ENCODE results near the gene EVL.

The EVL gene

DNA sequence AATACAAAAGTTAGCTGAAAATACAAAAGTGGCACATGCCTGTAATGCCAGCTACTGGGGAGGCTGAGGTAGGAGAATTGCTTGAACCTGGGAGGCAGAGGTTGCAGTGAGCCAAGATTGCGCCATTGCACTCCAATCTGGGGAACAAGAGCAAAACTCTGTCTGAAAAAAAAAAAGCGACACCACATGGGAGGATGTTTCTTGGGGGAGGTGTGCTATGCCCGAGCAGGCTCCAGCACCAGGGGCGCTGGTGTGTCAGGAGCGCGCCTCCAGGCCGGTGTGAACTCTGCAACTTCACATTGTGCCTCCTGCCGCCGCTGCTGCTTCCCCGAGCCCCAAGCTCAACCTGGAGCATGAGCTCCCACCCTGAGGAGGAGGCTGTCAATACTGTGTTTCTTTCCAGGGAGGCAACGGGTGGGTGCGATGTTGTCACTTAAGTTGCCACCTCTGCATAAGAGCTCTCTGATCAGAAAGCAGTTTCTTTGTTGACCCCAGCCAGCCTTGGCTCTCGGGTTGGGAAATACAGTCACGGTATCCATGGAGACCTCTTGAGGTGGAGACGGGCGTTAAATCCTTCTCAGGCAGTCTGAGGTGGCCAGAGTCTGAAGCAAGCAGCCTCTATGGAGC, 75.3 kb downstream of the EVL start:
- no peak overlapping the region for H2AFZ ChIP-seq (ENCODE audit: low read length, unreplicated experiment)
- H3K27me3 ChIP-seq (ENCODE audit: insufficient read depth, low read length) = no peaks in the 10 kb centered on the region
- no peaks in the 10 kb centered on the region for H3K4me1 ChIP-seq (ENCODE audit: control insufficient read depth, insufficient read depth, low read length, unreplicated experiment)
- H3K79me2 ChIP-seq (ENCODE audit: control insufficient read depth, insufficient read depth, low read length, unreplicated experiment) = no peaks in the 10 kb centered on the region
- no peaks in the 10 kb centered on the region for H3K36me3 ChIP-seq (ENCODE audit: insufficient read depth, low read length)
- H3K27ac ChIP-seq (ENCODE audit: low read depth, low read length) = no peak overlapping the region
- no peak overlapping the region for H3K4me3 ChIP-seq (ENCODE audit: low read depth, low read length)

DNA sequence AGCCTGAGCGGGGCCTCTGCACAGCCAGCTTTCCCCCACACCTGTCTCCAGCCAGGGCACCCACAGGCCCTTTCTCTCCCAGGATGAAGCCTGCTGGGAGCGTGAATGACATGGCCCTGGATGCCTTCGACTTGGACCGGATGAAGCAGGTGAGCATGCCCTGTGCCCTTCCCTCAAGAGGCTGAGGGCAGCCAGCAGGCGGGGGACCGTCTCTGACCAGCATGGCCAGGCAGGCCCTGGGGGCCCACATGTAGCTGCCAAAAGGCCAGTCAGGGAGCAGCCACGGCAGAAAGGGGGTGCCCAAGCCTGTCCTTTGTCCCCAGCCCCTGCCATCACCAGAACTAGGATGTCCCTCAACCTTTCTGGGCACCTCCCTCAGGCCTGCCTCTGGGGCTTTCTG, 75.9 kb downstream of the EVL start:
- Histone ChIP-seq H3K79me2 (ENCODE audit: control insufficient read depth, insufficient read depth, low read length, unreplicated experiment) (no peaks in the 10 kb centered on the region), H3K27me3 (ENCODE audit: insufficient read depth, low read length) (no peaks in the 10 kb centered on the region), H3K4me1 (ENCODE audit: control insufficient read depth, insufficient read depth, low read length, unreplicated experiment) (no peaks in the 10 kb centered on the region), H2AFZ (ENCODE audit: low read length, unreplicated experiment) (no peak overlapping the region), H3K4me3 (ENCODE audit: low read depth, low read length) (no peak overlapping the region), H3K36me3 (ENCODE audit: insufficient read depth, low read length) (no peaks in the 10 kb centered on the region), H3K27ac (ENCODE audit: low read depth, low read length) (no peak overlapping the region)

DNA sequence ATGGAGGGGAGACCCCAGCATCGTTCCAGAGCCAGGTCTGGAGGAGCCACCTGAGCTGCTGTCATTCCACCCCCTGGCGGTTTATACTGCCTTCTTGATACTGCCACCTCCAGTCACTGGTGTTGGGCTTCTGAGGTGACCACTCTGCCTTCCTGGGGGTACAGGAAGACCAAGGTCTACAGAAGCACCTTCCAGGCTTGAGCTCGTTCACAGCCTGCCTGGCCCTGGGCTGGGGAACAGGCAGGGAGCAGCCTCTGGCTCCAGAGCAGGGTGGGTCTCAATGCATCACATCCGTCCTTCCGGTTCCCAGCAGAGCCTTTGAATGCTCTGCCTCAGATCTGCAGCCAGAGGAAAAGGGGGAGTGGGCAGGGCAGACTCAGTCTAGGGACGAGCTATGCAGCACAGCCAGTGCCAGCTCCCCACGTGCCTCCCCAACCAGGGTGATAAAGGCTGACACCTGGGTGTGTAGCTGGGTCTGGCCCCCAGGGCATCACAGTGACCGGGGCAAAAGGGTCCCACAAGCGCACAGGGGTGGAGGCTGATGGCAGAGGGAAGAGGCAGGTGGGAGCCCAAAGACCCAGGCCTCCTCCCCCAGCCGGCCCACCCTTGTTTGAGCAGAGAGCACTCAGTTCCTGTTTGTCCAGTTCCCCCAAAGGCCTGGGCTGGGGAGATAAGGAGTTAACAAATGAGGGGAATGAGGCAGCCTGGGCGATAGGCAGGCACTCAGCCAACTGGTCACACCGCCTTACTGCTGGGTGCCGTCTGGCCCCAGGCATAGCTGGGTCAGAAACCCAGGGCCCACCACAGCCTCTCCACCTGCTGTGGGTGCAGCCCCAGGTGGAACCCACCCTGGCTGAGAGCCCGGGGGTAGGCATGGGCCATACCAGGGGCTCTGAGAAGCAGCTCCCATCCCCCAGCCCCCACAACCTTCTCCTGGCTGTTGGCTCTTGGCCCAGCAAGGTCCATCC, 77.1 kb downstream of the EVL start:
- Histone ChIP-seq H3K27ac (ENCODE audit: low read depth, low read length) (no peak overlapping the region), H3K79me2 (ENCODE audit: control insufficient read depth, insufficient read depth, low read length, unreplicated experiment) (no peaks in the 10 kb centered on the region), H3K27me3 (ENCODE audit: insufficient read depth, low read length) (no peaks in the 10 kb centered on the region), H3K36me3 (ENCODE audit: insufficient read depth, low read length) (no peaks in the 10 kb centered on the region), H2AFZ (ENCODE audit: low read length, unreplicated experiment) (no peak overlapping the region), H3K4me3 (ENCODE audit: low read depth, low read length) (no peak overlapping the region), H3K4me1 (ENCODE audit: control insufficient read depth, insufficient read depth, low read length, unreplicated experiment) (no peaks in the 10 kb centered on the region)

DNA sequence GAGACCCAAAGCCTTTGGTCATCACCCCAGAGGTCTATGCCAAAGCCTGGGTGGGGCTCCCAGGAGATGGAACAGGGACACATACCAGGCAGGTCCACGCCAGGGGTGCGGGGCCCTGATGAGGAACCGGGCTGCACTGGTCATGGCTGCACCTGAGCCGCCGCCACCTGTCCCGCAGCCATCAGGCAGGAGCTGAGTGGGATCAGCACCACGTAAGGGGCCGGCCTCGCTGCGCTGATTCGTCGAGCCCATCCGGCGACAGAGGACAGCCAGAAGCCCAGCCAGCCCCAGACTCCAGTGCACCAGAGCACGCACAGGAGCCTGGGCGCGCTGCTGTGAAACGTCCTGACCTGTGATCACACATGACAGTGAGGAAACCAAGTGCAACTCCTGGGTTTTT, 78.3 kb downstream of the EVL start:
- H3K4me3 ChIP-seq (ENCODE audit: low read depth, low read length) = no peak overlapping the region
- H3K36me3 ChIP-seq (ENCODE audit: insufficient read depth, low read length) = no peaks in the 10 kb centered on the region
- H3K79me2 ChIP-seq (ENCODE audit: control insufficient read depth, insufficient read depth, low read length, unreplicated experiment) = no peaks in the 10 kb centered on the region
- no peaks in the 10 kb centered on the region for H3K4me1 ChIP-seq (ENCODE audit: control insufficient read depth, insufficient read depth, low read length, unreplicated experiment)
- no peak overlapping the region for H2AFZ ChIP-seq (ENCODE audit: low read length, unreplicated experiment)
- H3K27me3 ChIP-seq (ENCODE audit: insufficient read depth, low read length) = no peaks in the 10 kb centered on the region
- no peak overlapping the region for H3K27ac ChIP-seq (ENCODE audit: low read depth, low read length)

DNA sequence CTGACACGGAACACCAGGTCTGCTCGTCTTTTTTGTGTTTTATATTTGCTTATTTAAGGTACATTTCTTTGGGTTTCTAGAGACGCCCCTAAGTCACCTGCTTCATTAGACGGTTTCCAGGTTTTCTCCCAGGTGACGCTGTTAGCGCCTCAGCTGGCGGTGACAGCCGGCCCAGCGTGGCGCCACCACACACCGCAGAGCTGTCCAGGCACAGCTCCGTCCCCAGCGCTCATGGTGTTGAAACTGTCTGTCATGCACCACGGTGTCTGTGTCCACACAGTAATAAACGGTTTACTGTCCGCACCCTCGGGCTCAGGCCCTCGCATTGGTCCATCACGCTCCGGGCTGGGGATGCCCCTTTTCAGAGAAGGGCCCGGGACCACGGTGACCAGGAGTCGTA, 78.7 kb downstream of the EVL start:
- Histone ChIP-seq H3K4me1 (ENCODE audit: control insufficient read depth, insufficient read depth, low read length, unreplicated experiment) (no peaks in the 10 kb centered on the region), H3K36me3 (ENCODE audit: insufficient read depth, low read length) (no peaks in the 10 kb centered on the region), H3K79me2 (ENCODE audit: control insufficient read depth, insufficient read depth, low read length, unreplicated experiment) (no peaks in the 10 kb centered on the region), H3K4me3 (ENCODE audit: low read depth, low read length) (no peak overlapping the region), H2AFZ (ENCODE audit: low read length, unreplicated experiment) (no peak overlapping the region), H3K27ac (ENCODE audit: low read depth, low read length) (no peak overlapping the region), H3K27me3 (ENCODE audit: insufficient read depth, low read length) (no peaks in the 10 kb centered on the region)

DNA sequence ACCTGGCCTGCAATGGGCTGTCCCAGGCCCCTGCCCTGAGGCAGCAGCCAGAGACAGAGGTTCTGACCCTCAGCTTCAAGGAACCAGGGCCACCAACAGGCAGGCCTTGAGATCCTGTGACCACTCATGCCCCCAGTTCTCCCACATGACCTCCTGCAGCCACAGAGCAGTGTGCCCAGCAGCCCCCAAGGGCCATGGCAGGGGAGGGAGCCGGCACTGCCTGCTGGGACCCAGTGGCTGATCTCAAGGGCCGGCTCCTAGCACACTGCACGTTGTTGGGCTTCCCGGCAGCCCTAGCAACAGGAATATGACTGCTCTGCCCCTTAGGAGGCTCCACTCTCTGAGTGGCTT, 79.4 kb downstream of the EVL start:
- Histone ChIP-seq H3K36me3 (ENCODE audit: insufficient read depth, low read length) (no peaks in the 10 kb centered on the region), H3K4me1 (ENCODE audit: control insufficient read depth, insufficient read depth, low read length, unreplicated experiment) (no peaks in the 10 kb centered on the region), H3K4me3 (ENCODE audit: low read depth, low read length) (no peak overlapping the region)

DNA sequence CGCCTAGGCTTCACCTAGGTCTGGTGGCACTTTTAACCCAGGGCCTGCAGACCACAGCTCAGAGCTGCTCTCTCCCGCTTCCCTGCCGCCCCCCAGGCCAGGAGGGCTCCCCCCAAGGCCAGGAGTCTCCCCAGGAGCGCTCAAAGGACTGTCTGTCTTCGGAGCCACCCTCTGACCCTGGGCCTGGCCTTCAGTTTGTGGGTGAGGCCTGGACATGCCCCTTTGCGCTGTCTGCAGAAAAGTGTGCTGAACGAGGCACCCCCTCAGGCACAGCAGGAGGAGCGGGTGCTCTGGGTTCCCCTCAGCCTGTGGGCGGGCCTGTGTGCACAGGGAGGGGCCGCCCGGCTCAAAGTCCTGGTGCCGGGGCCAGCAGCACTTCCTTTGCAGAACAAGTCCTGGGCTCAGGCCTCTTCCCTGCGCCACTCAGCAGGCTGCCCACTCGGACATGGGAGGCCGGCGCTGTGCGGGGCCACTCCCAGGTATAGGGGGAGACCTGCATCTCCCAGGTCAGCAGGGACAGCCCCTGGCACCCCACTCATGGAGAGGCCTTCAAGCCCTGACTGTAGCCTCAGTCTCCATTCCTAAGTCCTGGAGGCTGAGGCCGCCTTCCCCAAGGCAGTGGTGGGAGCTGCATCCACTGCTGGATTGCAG, 79.9 kb downstream of the EVL start:
- no peak overlapping the region for H3K4me3 ChIP-seq (ENCODE audit: low read depth, low read length)
- H3K4me1 ChIP-seq (ENCODE audit: control insufficient read depth, insufficient read depth, low read length, unreplicated experiment) = no peaks in the 10 kb centered on the region
- no peaks in the 10 kb centered on the region for H3K79me2 ChIP-seq (ENCODE audit: control insufficient read depth, insufficient read depth, low read length, unreplicated experiment)
- no peak overlapping the region for H2AFZ ChIP-seq (ENCODE audit: low read length, unreplicated experiment)
- no peak overlapping the region for H3K27ac ChIP-seq (ENCODE audit: low read depth, low read length)
- no peaks in the 10 kb centered on the region for H3K27me3 ChIP-seq (ENCODE audit: insufficient read depth, low read length)
- H3K36me3 ChIP-seq (ENCODE audit: insufficient read depth, low read length) = no peaks in the 10 kb centered on the region

More for the DNA sequence above, 79.4 kb downstream of the EVL start:
- Histone ChIP-seq H3K79me2 (ENCODE audit: control insufficient read depth, insufficient read depth, low read length, unreplicated experiment) (no peaks in the 10 kb centered on the region), H2AFZ (ENCODE audit: low read length, unreplicated experiment) (no peak overlapping the region), H3K27ac (ENCODE audit: low read depth, low read length) (no peak overlapping the region), H3K27me3 (ENCODE audit: insufficient read depth, low read length) (no peaks in the 10 kb centered on the region)

DNA sequence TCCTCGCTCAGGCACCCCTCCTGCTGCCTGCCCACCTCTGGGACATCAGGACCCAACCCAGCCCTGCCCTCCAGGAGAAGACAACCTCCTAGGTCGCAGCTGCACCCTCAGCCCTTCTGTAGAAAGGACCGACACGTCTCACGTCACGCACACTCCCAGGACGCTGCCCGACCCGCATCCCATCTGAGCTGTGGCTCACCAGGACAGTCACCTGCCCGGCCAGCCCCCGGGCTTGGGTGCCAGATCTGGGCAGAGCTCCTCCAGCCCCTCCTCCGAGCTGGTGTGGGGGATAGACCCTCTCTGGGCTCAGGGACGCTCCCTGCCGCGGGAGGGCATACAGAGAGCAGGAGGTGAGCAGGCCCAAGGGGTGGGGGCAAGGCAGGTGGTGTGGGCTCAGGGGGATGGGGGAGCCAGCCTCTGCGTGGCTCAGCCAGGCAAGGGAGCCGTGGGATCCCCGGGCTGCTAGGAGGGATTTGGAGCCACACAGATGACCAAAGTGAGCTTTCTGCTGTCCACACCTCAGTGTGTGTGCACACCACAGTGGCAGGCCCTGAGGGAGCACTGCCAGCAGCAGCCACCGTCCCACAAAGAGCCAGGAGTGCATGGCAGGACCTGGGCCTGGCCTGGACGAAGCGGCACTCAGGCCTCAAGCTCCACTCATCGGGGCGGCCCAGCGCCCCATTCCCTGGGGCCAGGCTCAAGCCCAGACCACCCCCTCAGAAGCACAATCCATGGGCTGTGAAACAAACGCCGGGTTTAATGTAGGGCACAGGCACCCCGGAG, 80.7 kb downstream of the EVL start:
- no peak overlapping the region for H2AFZ ChIP-seq (ENCODE audit: low read length, unreplicated experiment)
- H3K27ac ChIP-seq (ENCODE audit: low read depth, low read length) = no peak overlapping the region
- H3K27me3 ChIP-seq (ENCODE audit: insufficient read depth, low read length) = no peaks in the 10 kb centered on the region
- H3K4me1 ChIP-seq (ENCODE audit: control insufficient read depth, insufficient read depth, low read length, unreplicated experiment) = no peaks in the 10 kb centered on the region
- H3K36me3 ChIP-seq (ENCODE audit: insufficient read depth, low read length) = no peaks in the 10 kb centered on the region
- no peaks in the 10 kb centered on the region for H3K79me2 ChIP-seq (ENCODE audit: control insufficient read depth, insufficient read depth, low read length, unreplicated experiment)
- no peak overlapping the region for H3K4me3 ChIP-seq (ENCODE audit: low read depth, low read length)

DNA sequence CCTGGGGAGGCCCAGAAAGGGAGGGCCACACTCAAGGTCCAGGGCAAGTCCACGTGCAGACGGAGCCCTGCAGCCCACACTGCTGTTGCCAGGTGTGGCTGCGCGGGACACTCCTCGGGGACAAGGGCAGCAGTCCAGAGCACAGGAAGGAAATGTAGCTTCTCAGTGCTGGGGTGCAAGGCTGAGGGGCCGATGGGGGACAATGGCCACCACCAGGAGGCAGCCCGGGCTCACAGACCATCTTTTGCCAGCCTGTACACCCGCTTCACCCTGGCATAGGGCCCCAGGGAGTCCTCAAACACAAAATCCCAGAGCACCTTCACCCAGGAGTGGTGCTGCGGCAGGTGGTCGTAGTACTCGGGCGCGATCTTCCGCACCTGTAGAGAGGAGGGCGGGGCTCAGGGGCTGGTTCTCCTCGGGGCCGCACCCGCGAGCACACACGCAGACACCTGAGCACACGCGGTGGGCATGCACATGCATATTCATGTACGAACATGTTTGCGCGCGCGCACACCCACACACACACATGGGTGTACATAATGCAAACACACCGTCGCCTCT, 81.4 kb downstream of the EVL start:
- no peaks in the 10 kb centered on the region for H3K27me3 ChIP-seq (ENCODE audit: insufficient read depth, low read length)
- H3K36me3 ChIP-seq (ENCODE audit: insufficient read depth, low read length) = no peaks in the 10 kb centered on the region
- H3K4me3 ChIP-seq (ENCODE audit: low read depth, low read length) = no peak overlapping the region
- H3K27ac ChIP-seq (ENCODE audit: low read depth, low read length) = no peak overlapping the region
- no peak overlapping the region for H2AFZ ChIP-seq (ENCODE audit: low read length, unreplicated experiment)
- H3K79me2 ChIP-seq (ENCODE audit: control insufficient read depth, insufficient read depth, low read length, unreplicated experiment) = no peaks in the 10 kb centered on the region
- H3K4me1 ChIP-seq (ENCODE audit: control insufficient read depth, insufficient read depth, low read length, unreplicated experiment) = no peaks in the 10 kb centered on the region

DNA sequence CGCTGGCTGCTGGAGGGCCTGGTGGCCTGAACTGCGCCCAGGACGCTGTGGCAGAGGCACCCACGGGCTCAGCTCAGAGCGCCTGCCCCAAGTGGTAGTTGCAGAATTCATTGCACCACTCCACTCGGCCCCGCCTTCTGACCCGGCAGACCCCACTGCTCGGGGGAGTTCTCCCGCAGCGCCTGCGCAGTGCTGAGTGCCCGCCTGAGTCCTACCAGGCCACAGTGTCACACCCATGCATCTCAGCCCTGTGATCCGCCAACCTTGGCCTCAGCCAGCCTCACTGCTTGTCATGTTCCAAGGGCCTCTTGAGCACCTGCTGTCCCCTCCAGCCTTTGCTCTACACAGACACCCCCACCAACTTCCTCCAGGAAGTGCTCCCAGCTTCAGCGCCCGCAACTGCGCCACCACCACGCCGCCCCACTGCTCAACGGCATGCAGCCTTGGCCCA, 82.0 kb downstream of the EVL start:
- H3K27ac ChIP-seq (ENCODE audit: low read depth, low read length) = no peak overlapping the region
- no peaks in the 10 kb centered on the region for H3K79me2 ChIP-seq (ENCODE audit: control insufficient read depth, insufficient read depth, low read length, unreplicated experiment)
- H3K27me3 ChIP-seq (ENCODE audit: insufficient read depth, low read length) = no peaks in the 10 kb centered on the region
- H3K36me3 ChIP-seq (ENCODE audit: insufficient read depth, low read length) = no peaks in the 10 kb centered on the region
- H2AFZ ChIP-seq (ENCODE audit: low read length, unreplicated experiment) = no peak overlapping the region
- H3K4me1 ChIP-seq (ENCODE audit: control insufficient read depth, insufficient read depth, low read length, unreplicated experiment) = no peaks in the 10 kb centered on the region
- H3K4me3 ChIP-seq (ENCODE audit: low read depth, low read length) = no peak overlapping the region
